SH-SY5Y (cell line): ENCODE data around the gene DNPEP.

Experiments
- GATA2 ChIP-seq: IDR thresholded peaks from 2 replicates; pipeline ENCODE4 v1.6.1; 2011; ENCODE audit warnings: mild to moderate bottlenecking, low read depth, low read length
- GATA3 ChIP-seq: IDR thresholded peaks from 2 replicates; pipeline ENCODE4 v1.6.1; 2011; ENCODE audit warnings: low read depth, mild to moderate bottlenecking, low read length, moderate library complexity

Gene DNPEP

GRCh38 chr2:219396863-219397457 is 9.2 kb upstream of the DNPEP start:
- TF ChIP-seq GATA3 = no peak
- no peak for TF ChIP-seq GATA2

- TF ChIP-seq GATA3 (no peak), GATA2 (no peak)
Observed at GRCh38 chr2:219395609-219396008, 7.9 kb upstream of the DNPEP start.

GRCh38 chr2:219392754-219393153 is 5.0 kb upstream of the DNPEP start:
- TF ChIP-seq GATA3 = no peak
- no peak for TF ChIP-seq GATA2

- TF ChIP-seq GATA2 (no peak), GATA3 (no peak)
Observed at GRCh38 chr2:219388907-219389156, 1.1 kb upstream of the DNPEP start.

- no peak for TF ChIP-seq GATA3
- TF ChIP-seq GATA2 = no peak
Observed at GRCh38 chr2:219388121-219388906, 602 bp upstream of the DNPEP start.

- TF ChIP-seq GATA3 = no peak
- TF ChIP-seq GATA2 = no peak
Observed at GRCh38 chr2:219386532-219387280, 1.0 kb downstream of the DNPEP start.

- TF ChIP-seq GATA3 (no peak), GATA2 (no peak)
Observed at GRCh38 chr2:219385958-219386520, 1.7 kb downstream of the DNPEP start.

GRCh38 chr2:219384859-219385258 is 2.9 kb downstream of the DNPEP start:
- TF ChIP-seq GATA2 = no peak
- TF ChIP-seq GATA3 = no peak

- no peak for TF ChIP-seq GATA3
- no peak for TF ChIP-seq GATA2
Observed at GRCh38 chr2:219384083-219384713, 3.5 kb downstream of the DNPEP start.

GRCh38 chr2:219381448-219381847 is 6.3 kb downstream of the DNPEP start:
- TF ChIP-seq GATA2 = no peak

GRCh38 chr2:219380926-219381325 is 6.8 kb downstream of the DNPEP start:
- TF ChIP-seq GATA3 = no peak
- no peak for TF ChIP-seq GATA2

- TF ChIP-seq GATA3 (no peak), GATA2 (no peak)
Observed at GRCh38 chr2:219378163-219378851, 9.4 kb downstream of the DNPEP start.

- TF ChIP-seq GATA3 (no peak), GATA2 (no peak)
Observed at GRCh38 chr2:219369447-219369861, 18.3 kb downstream of the DNPEP start.
